Neuron (in vitro differentiated cells): ENCODE data around the gene KDF1.

ENCODE experiments used
- H2AFZ ChIP-seq: one replicate; pipeline ENCODE4 v1.6.1; 2013; ENCODE audit warnings: low read depth, mild to moderate bottlenecking, inconsistent platforms, low read length, moderate library complexity
- H3K27me3 ChIP-seq: one replicate; pipeline ENCODE4 v1.6.1; 2013; ENCODE audit warnings: low read length; ENCODE audit not compliant: insufficient read depth
- H3K36me3 ChIP-seq: one replicate; pipeline ENCODE4 v1.6.1; 2013; ENCODE audit warnings: low read length; ENCODE audit not compliant: insufficient read depth
- H3K4me1 ChIP-seq: one replicate; pipeline ENCODE4 v1.6.1; 2013; ENCODE audit warnings: low read length; ENCODE audit not compliant: insufficient read depth
- H3K4me3 ChIP-seq: 2 replicates; pipeline ENCODE4 v1.5.1; 2013; ENCODE audit warnings: mild to moderate bottlenecking, low read length, moderate library complexity
- H3K9me3 ChIP-seq: one replicate; pipeline ENCODE4 v1.6.1; 2013; ENCODE audit warnings: low read length

KDF1 gene

GRCh38 chr1:26984291-26984690 is 24.0 kb upstream of the KDF1 start:
- Histone ChIP-seq H2AFZ (no peak overlapping the region), H3K4me3 (no peak overlapping the region), H3K36me3 (no peaks in the 10 kb centered on the region), H3K27me3 (peaks cover 8% of the 10 kb centered on the region), H3K9me3 (no peaks in the 10 kb centered on the region), H3K4me1 (no peaks in the 10 kb centered on the region)

GRCh38 chr1:26983863-26984262 is 23.6 kb upstream of the KDF1 start:
- no peaks in the 10 kb centered on the region for H3K36me3 ChIP-seq
- no peaks in the 10 kb centered on the region for H3K9me3 ChIP-seq
- H3K4me1 ChIP-seq, result no peaks in the 10 kb centered on the region
- peaks cover 8% of the 10 kb centered on the region for H3K27me3 ChIP-seq
- H2AFZ ChIP-seq, result no peak overlapping the region
- no peak overlapping the region for H3K4me3 ChIP-seq

GRCh38 chr1:26981146-26981846 is 21.0 kb upstream of the KDF1 start:
- Histone ChIP-seq H3K36me3 (no peaks in the 10 kb centered on the region), H2AFZ (no peak overlapping the region), H3K4me1 (no peaks in the 10 kb centered on the region), H3K9me3 (no peaks in the 10 kb centered on the region), H3K4me3 (no peak overlapping the region), H3K27me3 (peaks cover 4% of the 10 kb centered on the region)

- Histone ChIP-seq H3K36me3 (no peaks in the 10 kb centered on the region), H3K27me3 (peaks cover 4% of the 10 kb centered on the region), H3K4me1 (peaks cover 2% of the 10 kb centered on the region), H3K9me3 (no peaks in the 10 kb centered on the region), H3K4me3 (no peak overlapping the region), H2AFZ (no peak overlapping the region)
Measured at GRCh38 chr1:26978901-26979300, 18.6 kb upstream of the KDF1 start.

- Histone ChIP-seq H3K27me3 (peaks cover 4% of the 10 kb centered on the region), H3K9me3 (no peaks in the 10 kb centered on the region), H3K4me1 (peaks cover 2% of the 10 kb centered on the region), H3K36me3 (no peaks in the 10 kb centered on the region), H3K4me3 (no peak overlapping the region), H2AFZ (no peak overlapping the region)
Measured at GRCh38 chr1:26976621-26977510, 16.6 kb upstream of the KDF1 start.

- H3K9me3 ChIP-seq, result no peaks in the 10 kb centered on the region
- H3K4me3 ChIP-seq, result no peak overlapping the region
- peaks cover 2% of the 10 kb centered on the region for H3K4me1 ChIP-seq
- H2AFZ ChIP-seq, result no peak overlapping the region
- H3K27me3 ChIP-seq, result no peaks in the 10 kb centered on the region
- no peaks in the 10 kb centered on the region for H3K36me3 ChIP-seq
Measured at GRCh38 chr1:26972821-26973220, 12.6 kb upstream of the KDF1 start.

- Histone ChIP-seq H3K4me3 (no peak overlapping the region), H3K9me3 (no peaks in the 10 kb centered on the region), H3K27me3 (no peaks in the 10 kb centered on the region), H2AFZ (no peak overlapping the region), H3K4me1 (peaks cover 2% of the 10 kb centered on the region), H3K36me3 (no peaks in the 10 kb centered on the region)
Measured at GRCh38 chr1:26972390-26972789, 12.1 kb upstream of the KDF1 start.

GRCh38 chr1:26971590-26971989 is 11.3 kb upstream of the KDF1 start:
- Histone ChIP-seq H3K36me3 (no peaks in the 10 kb centered on the region), H3K4me3 (no peak overlapping the region), H3K27me3 (no peaks in the 10 kb centered on the region), H3K4me1 (peaks cover 2% of the 10 kb centered on the region), H3K9me3 (no peaks in the 10 kb centered on the region), H2AFZ (no peak overlapping the region)

- Histone ChIP-seq H2AFZ (no peak overlapping the region), H3K27me3 (no peaks in the 10 kb centered on the region), H3K4me1 (peaks cover 2% of the 10 kb centered on the region), H3K9me3 (no peaks in the 10 kb centered on the region), H3K36me3 (no peaks in the 10 kb centered on the region), H3K4me3 (no peak overlapping the region)
Measured at GRCh38 chr1:26970810-26971209, 10.5 kb upstream of the KDF1 start.

- Histone ChIP-seq H3K4me1 (no peaks in the 10 kb centered on the region), H3K9me3 (no peaks in the 10 kb centered on the region), H3K36me3 (no peaks in the 10 kb centered on the region), H3K4me3 (no peak overlapping the region), H2AFZ (no peak overlapping the region), H3K27me3 (peaks cover 22% of the 10 kb centered on the region)
Measured at GRCh38 chr1:26965628-26966027, 5.4 kb upstream of the KDF1 start.

GRCh38 chr1:26965213-26965612 is 4.9 kb upstream of the KDF1 start:
- Histone ChIP-seq H3K36me3 (no peaks in the 10 kb centered on the region), H2AFZ (no peak overlapping the region), H3K27me3 (peaks cover 27% of the 10 kb centered on the region), H3K4me1 (no peaks in the 10 kb centered on the region), H3K4me3 (no peak overlapping the region), H3K9me3 (no peaks in the 10 kb centered on the region)

- no peak overlapping the region for H2AFZ ChIP-seq
- H3K27me3 ChIP-seq, result peaks cover 56% of the 10 kb centered on the region
Measured at GRCh38 chr1:26961826-26962225, 1.6 kb upstream of the KDF1 start.

GRCh38 chr1:26960625-26960966 is 328 bp upstream of the KDF1 start:
- Histone ChIP-seq H3K4me1 (peaks cover 3% of the 10 kb centered on the region), H2AFZ (no peak overlapping the region), H3K4me3 (no peak overlapping the region), H3K9me3 (no peaks in the 10 kb centered on the region), H3K36me3 (no peaks in the 10 kb centered on the region), H3K27me3 (peaks cover 66% of the 10 kb centered on the region)

More at GRCh38 chr1:26961826-26962225, 1.6 kb upstream of the KDF1 start:
- Histone ChIP-seq H3K4me3 (no peak overlapping the region), H3K9me3 (no peaks in the 10 kb centered on the region), H3K4me1 (peaks cover 3% of the 10 kb centered on the region), H3K36me3 (no peaks in the 10 kb centered on the region)
